GM21529 (cell line): ENCODE measurements around the gene SLC35E1.

Source experiments
- ATAC-seq: cut with Tn5 transposase; IDR thresholded peaks from one replicate; pipeline ENCODE4 v1.9.1; 2021; ENCODE audit not compliant: unreplicated experiment

Gene SLC35E1

GRCh38 chr19:16572332-16573211 lies at the start of gene SLC35E1:
SLC35E1 (minus strand) TSS chr19:16572415; CDS start chr19:16572364, 51 bp downstream.
- peak; percentile 75 for ATAC-seq

GRCh38 chr19:16621165-16621800 lies 49.1 kb upstream of the SLC35E1 start:
- ATAC-seq = no peak

GRCh38 chr19:16620584-16620983 lies 48.4 kb upstream of the SLC35E1 start:
- no peak for ATAC-seq

GRCh38 chr19:16620018-16620417 lies 47.8 kb upstream of the SLC35E1 start:
- ATAC-seq = no peak

GRCh38 chr19:16619457-16619856 lies 47.2 kb upstream of the SLC35E1 start:
- ATAC-seq = no peak

- no peak for ATAC-seq
Measured at GRCh38 chr19:16618248-16618647, 46.0 kb upstream of the SLC35E1 start.

DNA sequence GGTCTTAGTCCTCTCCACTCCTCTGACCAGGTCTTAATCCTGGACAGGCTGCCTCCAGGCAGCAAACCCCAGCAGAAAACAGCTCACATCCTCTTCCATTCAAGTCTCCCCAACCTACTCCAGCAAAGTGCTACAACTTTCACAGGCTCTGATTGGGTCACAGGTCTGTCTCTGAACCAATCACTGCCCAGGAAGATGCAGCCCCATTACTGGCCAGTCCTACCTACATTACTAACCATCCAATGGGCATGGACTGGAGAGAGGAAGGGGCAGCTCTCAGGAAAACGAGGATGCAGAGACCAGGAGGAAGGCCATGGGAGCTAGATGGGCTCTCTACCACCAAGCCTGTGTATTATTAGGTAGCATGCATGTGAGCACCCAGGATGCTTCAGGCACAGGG lies 43.6 kb upstream of the SLC35E1 start:
- ATAC-seq = no peak

DNA sequence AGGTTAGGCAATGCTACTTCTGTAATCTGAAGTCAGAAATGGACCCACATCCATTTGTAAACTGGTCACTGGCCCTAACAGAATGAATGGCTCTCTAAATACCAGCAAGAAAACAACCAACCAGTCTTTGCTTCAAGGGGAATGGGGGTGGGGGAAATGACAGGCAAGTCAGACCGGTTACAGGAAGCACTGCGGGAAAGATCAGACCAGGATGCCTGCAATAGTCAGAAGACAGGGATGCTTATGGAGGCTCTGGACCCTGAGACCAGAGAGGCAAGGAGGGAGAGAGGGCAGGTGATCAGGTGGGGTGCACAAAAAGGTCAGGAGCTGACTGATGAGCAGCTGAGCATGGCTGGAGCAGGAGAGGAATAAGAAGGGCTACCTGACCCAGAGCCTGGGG lies 42.7 kb upstream of the SLC35E1 start:
- no peak for ATAC-seq

DNA sequence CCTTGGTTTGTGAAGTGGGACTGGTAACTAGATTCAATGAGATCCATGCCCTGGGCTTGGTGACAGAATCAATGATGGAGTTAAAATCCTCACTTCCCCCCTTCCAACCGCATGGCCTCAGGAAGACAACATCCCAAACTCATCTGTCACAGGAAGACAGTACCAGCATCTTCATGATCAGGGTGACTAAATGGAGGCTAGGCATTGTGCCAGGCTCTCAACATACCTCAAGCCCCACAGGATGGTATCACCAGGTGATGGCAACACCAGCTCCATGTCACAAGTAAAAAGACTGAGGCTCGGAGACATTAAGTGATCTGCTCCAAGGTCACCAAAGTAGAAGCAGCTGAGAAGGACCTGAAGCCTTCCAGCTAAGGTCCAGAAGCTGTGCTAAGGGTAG lies 41.6 kb upstream of the SLC35E1 start:
- no peak for ATAC-seq

DNA sequence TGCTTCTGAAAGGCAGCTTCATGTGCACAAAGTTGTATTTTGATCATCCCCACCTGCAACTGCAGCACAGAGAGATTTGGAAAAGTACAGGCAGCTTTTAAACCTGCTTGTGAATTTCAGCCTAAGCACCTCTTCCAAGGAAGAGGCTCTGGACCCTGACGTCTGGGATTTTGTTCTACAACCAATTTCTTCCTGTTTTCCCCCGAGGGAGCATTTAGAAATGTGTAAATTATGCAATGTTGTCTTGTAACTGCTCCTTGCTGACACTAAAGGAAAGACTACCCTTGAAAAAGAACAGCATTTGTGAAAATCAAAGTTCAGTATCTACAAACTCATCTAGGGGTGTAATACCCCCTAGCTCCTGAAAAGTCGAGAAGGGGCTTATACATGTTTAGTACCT lies 40.4 kb upstream of the SLC35E1 start:
- ATAC-seq = no peak

DNA sequence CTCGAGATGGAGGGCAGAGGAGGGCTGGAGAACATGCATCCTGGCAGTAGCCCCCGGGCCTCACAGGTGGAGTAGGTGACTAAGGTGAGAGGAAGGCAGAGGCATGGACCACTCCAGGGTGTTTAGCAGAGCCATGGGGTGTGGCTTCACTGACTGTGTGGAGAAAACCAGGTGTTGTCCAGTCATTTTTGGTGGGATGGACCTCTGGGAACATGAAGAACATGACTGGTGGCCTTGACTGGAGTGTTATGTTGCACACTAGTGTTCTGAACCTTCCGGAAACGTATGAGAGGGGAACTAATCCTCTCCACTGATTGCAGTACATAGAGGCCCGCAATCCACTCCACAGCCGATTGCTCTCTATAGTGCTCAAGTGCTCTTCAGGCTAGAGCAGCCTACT lies 38.9 kb upstream of the SLC35E1 start:
- ATAC-seq = no peak

DNA sequence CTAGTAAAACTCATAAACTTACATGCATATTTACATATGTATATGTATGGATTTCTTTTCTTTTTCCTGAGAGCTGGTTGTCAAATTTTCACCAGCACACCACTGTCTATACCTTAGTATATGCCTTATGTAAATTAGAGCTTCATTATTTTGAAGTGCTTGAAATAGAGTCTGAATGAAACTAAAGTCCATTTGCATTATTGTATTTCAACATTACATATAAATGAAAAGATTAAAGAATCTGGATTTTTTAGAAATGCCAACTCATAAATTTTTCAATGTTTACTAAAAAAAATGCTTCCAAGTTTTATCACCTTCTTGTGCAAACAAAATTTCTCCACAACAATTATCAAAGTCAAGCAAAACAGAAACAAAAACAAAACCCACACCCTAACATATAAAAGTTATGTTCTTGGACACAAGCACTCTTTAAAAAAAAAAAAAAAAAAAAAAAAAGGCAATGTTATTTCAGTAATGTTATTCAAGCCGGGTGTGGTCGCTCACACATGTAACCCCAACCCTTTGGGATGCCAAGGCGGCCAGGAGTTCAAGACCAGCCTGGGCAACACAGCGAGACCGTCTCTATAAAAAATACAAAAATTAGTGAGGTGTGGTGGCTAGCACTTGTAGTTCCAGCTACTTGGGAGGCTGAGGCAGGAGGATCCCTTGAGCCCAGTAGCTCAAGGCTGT lies 37.4 kb upstream of the SLC35E1 start:
- ATAC-seq = no peak

DNA sequence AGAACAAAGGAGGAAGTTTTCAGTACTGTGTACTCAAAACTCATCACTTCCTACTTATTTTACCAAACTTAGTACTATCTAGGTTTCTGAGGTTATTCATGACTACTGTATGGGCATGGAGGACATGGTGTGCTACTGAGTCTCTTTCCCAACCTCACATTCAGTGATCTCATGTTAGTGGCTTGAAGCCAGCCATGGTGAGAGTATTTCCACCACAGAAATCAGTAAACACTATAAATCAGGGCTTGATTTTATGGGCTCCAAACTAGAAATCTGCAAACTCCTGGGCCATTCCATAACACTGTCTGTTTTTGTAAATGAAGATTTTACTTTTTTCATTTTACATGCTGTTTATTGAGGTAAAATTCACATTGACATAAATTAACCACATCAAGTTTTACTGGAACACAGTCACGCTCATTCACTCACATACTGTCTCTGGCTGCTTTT lies 36.1 kb upstream of the SLC35E1 start:
- no peak for ATAC-seq

DNA sequence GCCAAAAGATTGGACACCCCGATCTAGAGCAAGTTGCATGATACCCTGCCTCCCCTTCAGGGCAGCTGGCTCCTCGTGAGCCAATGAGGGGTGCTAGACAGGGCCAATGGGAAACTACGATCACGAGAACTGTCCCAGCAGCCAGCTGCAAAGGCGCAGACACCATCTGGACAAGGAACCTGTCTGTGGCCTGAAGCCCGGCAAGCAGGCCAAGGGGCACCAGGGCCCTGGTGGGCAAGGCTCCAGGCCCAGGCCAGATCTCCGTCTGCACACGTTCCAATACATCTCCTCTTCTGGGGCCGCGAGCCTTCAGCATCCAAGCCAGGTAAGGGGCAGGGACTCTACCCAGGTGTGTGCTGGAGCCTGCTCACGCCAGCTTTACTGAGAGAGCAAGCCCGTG lies 35.6 kb upstream of the SLC35E1 start:
- ATAC-seq = no peak

DNA sequence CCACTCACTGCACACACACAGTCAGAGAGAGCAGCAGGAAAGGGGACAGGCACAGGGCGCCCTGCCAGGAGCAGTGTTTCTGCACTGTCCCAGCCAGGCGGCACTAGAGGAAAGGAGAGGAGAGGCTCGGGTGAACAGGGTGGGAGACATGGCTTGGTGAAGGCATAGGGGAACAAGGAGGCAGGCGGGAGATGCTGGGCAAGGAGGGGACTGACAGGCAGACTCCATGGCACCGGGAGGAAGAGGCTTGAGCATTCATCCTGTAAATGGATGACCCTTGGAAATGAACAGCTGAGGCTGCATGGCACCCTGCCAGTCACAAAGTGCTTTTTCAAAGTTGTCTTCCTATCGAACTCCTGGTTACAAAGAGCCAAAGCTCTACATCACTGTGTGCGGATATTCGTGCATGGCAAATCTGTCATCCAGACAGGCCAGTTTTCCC lies 33.4 kb upstream of the SLC35E1 start:
- ATAC-seq = no peak

- no peak for ATAC-seq
Measured at GRCh38 chr19:16605115-16605514, 32.9 kb upstream of the SLC35E1 start.

- ATAC-seq = no peak
Measured at GRCh38 chr19:16604615-16605014, 32.4 kb upstream of the SLC35E1 start.

GRCh38 chr19:16603090-16603489 lies 30.9 kb upstream of the SLC35E1 start:
- ATAC-seq = no peak

DNA sequence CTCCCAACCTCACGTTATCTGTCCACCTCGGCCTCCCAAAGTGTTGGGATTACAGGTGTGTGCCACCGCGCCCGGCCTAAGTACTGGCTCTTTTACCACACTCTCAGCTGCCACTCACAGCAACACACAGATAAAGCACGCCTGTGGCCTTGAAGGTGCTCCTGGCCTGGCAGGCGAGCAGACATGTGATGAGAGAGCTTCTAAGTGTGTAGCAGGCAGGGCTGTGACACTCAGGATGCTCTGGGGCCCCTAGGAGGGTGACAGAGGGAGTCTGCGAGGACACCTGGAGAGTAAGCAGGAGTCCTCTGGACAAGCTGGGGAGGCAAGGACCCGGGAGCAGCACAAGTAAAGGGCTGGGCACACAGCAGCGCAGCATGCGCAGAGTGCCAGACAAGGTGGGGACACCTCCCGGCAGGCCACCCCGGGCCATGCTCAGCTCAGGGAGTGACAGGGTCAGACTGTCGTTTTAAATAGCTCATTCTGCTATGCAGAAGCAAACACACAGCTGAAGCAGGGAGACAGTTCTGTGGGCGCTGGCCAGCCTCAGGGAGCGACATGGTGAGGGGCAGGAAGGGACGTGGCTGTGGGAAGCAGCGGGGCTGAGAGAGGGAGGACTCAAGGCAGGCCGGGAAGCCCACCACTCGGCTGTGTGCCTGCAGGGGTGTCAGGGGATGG lies 29.3 kb upstream of the SLC35E1 start:
- ATAC-seq = no peak

GRCh38 chr19:16600824-16601223 lies 28.6 kb upstream of the SLC35E1 start:
- ATAC-seq = no peak

GRCh38 chr19:16599655-16600346 lies 27.6 kb upstream of the SLC35E1 start:
- ATAC-seq = no peak
